Right lobe of liver (tissue), 6 donors: ENCODE measurements around the gene LUZP2. TPM values are rescaled to one million over a fixed set of nuclear protein-coding genes. Genes with fewer than 3 reads are reported as not detected.

ENCODE experiments used
- ATAC-seq, 4 donors: fragments of 200-7000 bp; cut with Tn5 transposase; one replicate each; pipeline ENCODE4 v1.9.1; 2020; ENCODE audit warnings: mild to moderate bottlenecking in 4 of 4, moderate library complexity in 4 of 4
- DNase-seq, 3 donors: peaks; one replicate each; pipeline ENCODE4 v3.0.0-alpha.2; 2020
- H3K27ac ChIP-seq, 3 donors: fragments of 200-600 bp; one replicate each; pipeline ENCODE4 v1.8.0; 2022
- H3K27me3 ChIP-seq, 2 donors: fragments of 200-600 bp; one replicate each; pipeline ENCODE4 v1.8.0; 2022
- H3K36me3 ChIP-seq, 4 donors: fragments of 200-600 bp; sonication (generic) in 1 of 4; one replicate each; pipeline versions ENCODE4 v1.5.1 to v1.8.0; 2017 to 2022; ENCODE audit warnings: control low read depth in 1 of 4
- H3K4me1 ChIP-seq, 4 donors: fragments of 200-600 bp; sonication (generic) in 1 of 4; one replicate each; pipeline versions ENCODE4 v1.5.1 to v1.8.0; 2017 to 2022; ENCODE audit warnings: control low read depth in 1 of 4
- H3K4me3 ChIP-seq, 3 donors: fragments of 200-600 bp; one replicate each; pipeline ENCODE4 v1.8.0; 2022
- H3K9me3 ChIP-seq, 4 donors: fragments of 200-600 bp; sonication (generic) in 1 of 4; one replicate each; pipeline versions ENCODE4 v1.5.1 to v1.8.0; 2017 to 2022; ENCODE audit warnings: control low read depth in 1 of 4
- POLR2A ChIP-seq: fragments of 450-650 bp; IDR thresholded peaks from one replicate; pipeline ENCODE4 v1.6.1; 2017; ENCODE audit warnings: antibody characterized with exemption, mild to moderate bottlenecking
- WGBS: methylation state at CpG from one replicate; pipeline ENCODE4 v1.1.6; 2018; ENCODE audit warnings: low coverage, low lambda C conversion rate; ENCODE audit not compliant: insufficient coverage; ENCODE audit errors: missing lambda C conversion rate; 5-methylcytosine and 5-hydroxymethylcytosine counted together
- intact Hi-C, 2 donors: fragments of 100-400 bp; cut with DNase I; formaldehyde crosslinking; loops; one replicate each; pipeline versions ENCODE4 v1.11.2 to v1.14.1; 2022
- total RNA-seq, 6 experiments: library from RNA; depleted of rRNA in 2 of 6; stranded (reverse); fragments of >200 nt in 2 of 6; fragmentation: NEBNext Ultra II Directional in 3 of 6; extraction: Animal tissue kit (Norgen Biotek cat#: 25700) in 3 of 6; gene quantifications; one replicate each; pipeline versions ENCODE4 v1.1.0 to v1.2.4, GENCODE V29; 2016 to 2023
- TF ChIP-seq, protein P1 (sequence below), 4 donors: fragments of 200-600 bp in 3 of 4; fragments of 450-650 bp in 1 of 4; IDR thresholded peaks; one replicate each; pipeline versions ENCODE4 v1.5.1 to v1.8.0; 2016 to 2022; ENCODE audit warnings: antibody characterized with exemption in 4 of 4, mild to moderate bottlenecking in 2 of 4
- donor health status: DM: no; HTN: yes; CAD: no.
- donor health status: DM: no; HTN: no; CAD: no.
- donor health status: DM: no; HTN: no; CAD: no.
- donor health status: DM: no; HTN: yes; CAD: no.
- donor health status: DM: no; HTN: yes; CAD: no.

LUZP2 gene
- total RNA-seq, 6 experiments from 2014 or later: not detected

DNA sequence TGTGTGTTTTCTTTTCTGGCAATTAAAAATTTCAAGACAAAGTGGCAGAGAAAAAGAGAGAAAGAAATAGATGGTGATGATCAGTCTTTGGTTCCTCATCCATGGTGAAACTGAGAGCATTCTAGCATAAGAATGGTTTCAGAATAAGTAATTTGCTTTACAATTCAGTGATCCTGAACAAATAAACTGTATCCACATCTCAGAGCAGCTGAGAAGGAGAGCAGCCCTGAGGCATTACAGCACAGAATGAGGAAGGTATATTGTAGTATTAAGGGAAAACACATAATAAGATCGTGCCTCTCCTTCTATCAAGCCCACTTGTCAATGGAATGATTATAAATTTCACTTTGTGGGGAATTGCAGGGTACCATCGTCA, 17.4 kb downstream of the LUZP2 start:
- intact Hi-C loops: no loop called here
- Histone ChIP-seq H3K4me1 (no peaks in the 10 kb centered on the region), H3K9me3 (no peaks in the 10 kb centered on the region), H3K27me3 (no peaks in the 10 kb centered on the region), H3K4me3 (no peak overlapping the region), H3K27ac (no peak overlapping the region), H3K36me3 (no peaks in the 10 kb centered on the region)
- TF ChIP-seq, protein P1, sequence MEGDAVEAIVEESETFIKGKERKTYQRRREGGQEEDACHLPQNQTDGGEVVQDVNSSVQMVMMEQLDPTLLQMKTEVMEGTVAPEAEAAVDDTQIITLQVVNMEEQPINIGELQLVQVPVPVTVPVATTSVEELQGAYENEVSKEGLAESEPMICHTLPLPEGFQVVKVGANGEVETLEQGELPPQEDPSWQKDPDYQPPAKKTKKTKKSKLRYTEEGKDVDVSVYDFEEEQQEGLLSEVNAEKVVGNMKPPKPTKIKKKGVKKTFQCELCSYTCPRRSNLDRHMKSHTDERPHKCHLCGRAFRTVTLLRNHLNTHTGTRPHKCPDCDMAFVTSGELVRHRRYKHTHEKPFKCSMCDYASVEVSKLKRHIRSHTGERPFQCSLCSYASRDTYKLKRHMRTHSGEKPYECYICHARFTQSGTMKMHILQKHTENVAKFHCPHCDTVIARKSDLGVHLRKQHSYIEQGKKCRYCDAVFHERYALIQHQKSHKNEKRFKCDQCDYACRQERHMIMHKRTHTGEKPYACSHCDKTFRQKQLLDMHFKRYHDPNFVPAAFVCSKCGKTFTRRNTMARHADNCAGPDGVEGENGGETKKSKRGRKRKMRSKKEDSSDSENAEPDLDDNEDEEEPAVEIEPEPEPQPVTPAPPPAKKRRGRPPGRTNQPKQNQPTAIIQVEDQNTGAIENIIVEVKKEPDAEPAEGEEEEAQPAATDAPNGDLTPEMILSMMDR (IDR thresholded peaks at IDR 0.05): no peak
- no peak for TF ChIP-seq POLR2A
- no peak for DNase-seq
- WGBS: 52% methylated on average over 2 of the region's 2 CpGs
- no peak for ATAC-seq

DNA sequence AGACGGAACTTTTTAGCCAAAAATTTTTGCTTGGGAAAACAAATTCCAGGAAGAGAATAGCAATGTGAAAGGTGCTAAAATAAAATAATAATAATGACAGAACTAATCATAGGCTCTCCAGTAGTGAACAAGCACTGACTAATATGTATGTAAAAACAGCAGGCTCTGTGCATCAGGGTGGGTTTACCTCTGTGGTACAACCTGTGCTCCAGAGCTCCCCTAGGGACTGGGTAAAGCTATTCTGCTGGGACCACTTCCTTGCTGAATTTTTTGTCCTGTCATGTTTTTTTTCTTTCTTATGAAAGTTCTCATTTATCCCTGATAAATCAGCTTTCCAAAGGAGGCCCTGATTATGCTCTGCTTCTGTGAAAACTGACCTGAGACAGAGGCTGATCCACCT, 18.8 kb downstream of the LUZP2 start:
- intact Hi-C loops: no loop called here
- no peaks in the 10 kb centered on the region for H3K4me1 ChIP-seq
- TF ChIP-seq POLR2A: no peak
- TF ChIP-seq, protein P1 (IDR thresholded peaks at IDR 0.05): no peak
- WGBS: 60% methylated on average over 1 of the region's 1 CpG
- H3K27me3 ChIP-seq: no peaks in the 10 kb centered on the region
- H3K9me3 ChIP-seq: no peaks in the 10 kb centered on the region
- H3K27ac ChIP-seq: no peak overlapping the region
- no peaks in the 10 kb centered on the region for H3K36me3 ChIP-seq
- DNase-seq (no peak), ATAC-seq (no peak)
- no peak overlapping the region for H3K4me3 ChIP-seq

GRCh38 chr11:24516638-24517037, 19.8 kb downstream of the LUZP2 start:
- no peak for ATAC-seq
- no peak for DNase-seq
- Histone ChIP-seq H3K36me3 (no peaks in the 10 kb centered on the region), H3K27ac (no peak overlapping the region), H3K27me3 (no peaks in the 10 kb centered on the region), H3K4me3 (no peak overlapping the region), H3K4me1 (no peaks in the 10 kb centered on the region), H3K9me3 (no peaks in the 10 kb centered on the region)
- TF ChIP-seq POLR2A: no peak
- intact Hi-C loops: no loop called here

DNA sequence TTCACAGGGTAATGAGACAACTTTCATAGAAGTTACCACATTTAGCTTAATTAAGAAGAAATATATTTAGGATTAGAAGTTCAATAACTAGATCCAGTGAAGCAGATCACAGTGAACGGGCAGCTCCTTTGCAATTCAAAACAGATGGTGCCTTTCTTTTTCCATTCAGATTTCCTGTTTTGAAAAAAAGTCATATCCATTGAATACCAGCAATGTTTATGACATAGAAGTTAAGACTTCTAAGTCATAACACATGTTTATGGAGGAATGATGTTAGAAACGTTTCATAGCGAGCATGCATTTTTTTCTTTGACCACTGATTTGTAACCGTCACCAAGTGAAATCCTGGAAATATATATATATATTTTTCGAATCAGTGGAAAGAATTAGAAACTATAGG, 24.7 kb downstream of the LUZP2 start:
- Histone ChIP-seq H3K27ac (no peak overlapping the region), H3K36me3 (no peaks in the 10 kb centered on the region), H3K4me1 (no peaks in the 10 kb centered on the region), H3K4me3 (no peak overlapping the region), H3K27me3 (no peaks in the 10 kb centered on the region), H3K9me3 (no peaks in the 10 kb centered on the region)
- DNase-seq: no peak
- WGBS: 70% methylated on average over 5 of the region's 5 CpGs
- ATAC-seq: no peak
- intact Hi-C loops: no loop called here
- TF ChIP-seq, protein P1 (IDR thresholded peaks at IDR 0.05): no peak

DNA sequence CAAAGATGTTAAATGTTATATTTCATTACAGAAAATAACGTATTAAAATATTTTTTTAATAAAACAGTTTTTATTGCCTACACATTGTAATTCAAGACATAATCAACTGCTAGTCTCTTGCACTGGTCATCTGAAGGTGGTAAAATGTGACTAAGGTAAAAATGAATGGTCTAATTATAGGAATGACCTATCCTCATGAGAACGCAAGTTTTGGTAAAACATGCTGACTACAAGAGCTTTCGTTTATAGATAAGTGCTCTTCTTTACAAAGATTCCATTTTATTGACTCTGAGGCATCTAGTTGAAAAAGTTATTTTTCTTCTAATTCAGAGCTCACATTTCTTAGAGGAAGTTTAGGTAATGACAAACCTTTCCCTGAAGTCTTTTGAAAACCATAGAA, 27.3 kb downstream of the LUZP2 start:
- Histone ChIP-seq H3K4me1 (no peaks in the 10 kb centered on the region), H3K27me3 (no peaks in the 10 kb centered on the region), H3K36me3 (no peaks in the 10 kb centered on the region), H3K27ac (no peak overlapping the region), H3K4me3 (no peak overlapping the region), H3K9me3 (no peaks in the 10 kb centered on the region)
- intact Hi-C loops: no loop called here
- 41% methylated on average over 3 of the region's 3 CpGs for WGBS
- DNase-seq (no peak), ATAC-seq (no peak)
- TF ChIP-seq, protein P1 (IDR thresholded peaks at IDR 0.05): no peak
- no peak for TF ChIP-seq POLR2A
